ENCODE measurements around the gene GBF1. TPM values are rescaled to one million over a fixed set of nuclear protein-coding genes. Genes with fewer than 3 reads are reported as not detected.

GBF1 gene
- polyA plus RNA-seq, 1 of the 3 experiments (the other 2 are of a cell fraction) = 12.3 TPM

DNA sequence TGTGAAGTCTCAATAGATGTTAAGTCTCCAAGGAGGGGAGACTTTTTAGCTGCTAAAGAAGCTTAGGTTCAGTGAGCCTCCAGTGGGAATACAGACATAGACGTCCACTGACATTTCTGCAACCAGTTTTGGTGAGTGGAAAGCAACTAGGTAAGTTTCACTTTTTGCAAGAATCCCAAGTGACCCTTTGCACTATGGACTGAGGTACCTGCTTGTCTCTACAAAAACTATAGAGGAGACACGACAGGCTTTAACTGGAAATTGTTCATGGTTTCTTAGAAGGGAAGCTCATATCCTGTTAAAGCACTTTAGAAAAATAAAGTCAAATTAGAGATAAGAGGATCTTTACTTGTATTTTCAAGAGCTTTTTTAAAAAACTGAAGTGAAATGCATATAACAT, 38.6 kb downstream of the GBF1 start (continued):
- TF ChIP-seq, protein P1, sequence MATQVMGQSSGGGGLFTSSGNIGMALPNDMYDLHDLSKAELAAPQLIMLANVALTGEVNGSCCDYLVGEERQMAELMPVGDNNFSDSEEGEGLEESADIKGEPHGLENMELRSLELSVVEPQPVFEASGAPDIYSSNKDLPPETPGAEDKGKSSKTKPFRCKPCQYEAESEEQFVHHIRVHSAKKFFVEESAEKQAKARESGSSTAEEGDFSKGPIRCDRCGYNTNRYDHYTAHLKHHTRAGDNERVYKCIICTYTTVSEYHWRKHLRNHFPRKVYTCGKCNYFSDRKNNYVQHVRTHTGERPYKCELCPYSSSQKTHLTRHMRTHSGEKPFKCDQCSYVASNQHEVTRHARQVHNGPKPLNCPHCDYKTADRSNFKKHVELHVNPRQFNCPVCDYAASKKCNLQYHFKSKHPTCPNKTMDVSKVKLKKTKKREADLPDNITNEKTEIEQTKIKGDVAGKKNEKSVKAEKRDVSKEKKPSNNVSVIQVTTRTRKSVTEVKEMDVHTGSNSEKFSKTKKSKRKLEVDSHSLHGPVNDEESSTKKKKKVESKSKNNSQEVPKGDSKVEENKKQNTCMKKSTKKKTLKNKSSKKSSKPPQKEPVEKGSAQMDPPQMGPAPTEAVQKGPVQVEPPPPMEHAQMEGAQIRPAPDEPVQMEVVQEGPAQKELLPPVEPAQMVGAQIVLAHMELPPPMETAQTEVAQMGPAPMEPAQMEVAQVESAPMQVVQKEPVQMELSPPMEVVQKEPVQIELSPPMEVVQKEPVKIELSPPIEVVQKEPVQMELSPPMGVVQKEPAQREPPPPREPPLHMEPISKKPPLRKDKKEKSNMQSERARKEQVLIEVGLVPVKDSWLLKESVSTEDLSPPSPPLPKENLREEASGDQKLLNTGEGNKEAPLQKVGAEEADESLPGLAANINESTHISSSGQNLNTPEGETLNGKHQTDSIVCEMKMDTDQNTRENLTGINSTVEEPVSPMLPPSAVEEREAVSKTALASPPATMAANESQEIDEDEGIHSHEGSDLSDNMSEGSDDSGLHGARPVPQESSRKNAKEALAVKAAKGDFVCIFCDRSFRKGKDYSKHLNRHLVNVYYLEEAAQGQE (IDR thresholded peaks at IDR 0.05; ENCODE audit: low read depth, low read length) = no peak
- TF ChIP-seq ELF1 (IDR thresholded peaks at IDR 0.05) (no peak), RFX5 (IDR thresholded peaks at IDR 0.05; ENCODE audit: low read length) (no peak), EP300 (IDR thresholded peaks at IDR 0.05; ENCODE audit: borderline replicate concordance in 1 of 2, low read depth in 1 of 2, low read length in 1 of 2) (no peak), FOXJ3 (CRISPR knock-in tag; IDR thresholded peaks at IDR 0.05) (no peak), POLR2AphosphoS5 (IDR thresholded peaks at IDR 0.05; ENCODE audit: low read depth, low read length) (no peak), YY1 (IDR thresholded peaks at IDR 0.05; ENCODE audit: low read depth) (no peak)

DNA sequence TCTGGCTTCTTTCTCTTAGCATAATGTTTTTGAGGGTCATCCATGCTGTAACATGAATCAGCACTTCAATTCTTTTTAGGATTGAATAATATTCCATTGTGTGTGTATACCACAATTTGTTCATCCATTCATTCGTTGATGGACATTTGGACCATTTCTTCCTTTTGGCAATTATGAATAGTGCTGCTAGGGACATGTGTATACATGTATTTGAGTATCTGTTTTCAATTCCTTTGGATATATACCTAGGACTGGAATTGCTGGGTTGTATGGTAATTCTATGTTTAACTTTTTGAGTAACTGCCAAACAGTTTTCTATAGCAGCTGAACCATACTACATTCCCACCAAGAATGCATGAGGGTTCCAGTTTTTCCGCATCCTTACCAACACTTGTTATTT, 39.2 kb downstream of the GBF1 start:
- H4K20me1 ChIP-seq (ENCODE audit: insufficient read depth) = peaks cover 20% of the 10 kb centered on the region
- no peak overlapping the region for H3K4me2 ChIP-seq
- peaks cover 7 to 16% of the 10 kb centered on the region in 2 experiments for H3K36me3 ChIP-seq (replicated peaks in 1 of 2; ENCODE audit: control insufficient read depth in 1 of 2, insufficient read depth in 2 of 2, low read length in 1 of 2)
- CTCF ChIA-PET = no interaction called here
- 96% methylated on average over 2 of the region's 2 CpGs for WGBS (ENCODE audit: low lambda C conversion rate)
- H3K27me3 ChIP-seq (ENCODE audit: insufficient read depth) = no peaks in the 10 kb centered on the region
- no peak for DNase-seq
- H3K9me2 ChIP-seq = no peaks in the 10 kb centered on the region
- no peaks in the 10 kb centered on the region for H3K9me3 ChIP-seq
- H3K9ac ChIP-seq = no peak overlapping the region
- H3F3A ChIP-seq (replicated peaks; ENCODE audit: insufficient read depth) = peaks cover 13% of the 10 kb centered on the region
- no peak overlapping the region for H2AFZ ChIP-seq (ENCODE audit: low read depth)
- H3K79me2 ChIP-seq (ENCODE audit: insufficient read depth) = peaks cover 62% of the 10 kb centered on the region
- peaks cover 12 to 15% of the 10 kb centered on the region in 2 experiments; a peak in 3 of 4 replicates for H3K4me1 ChIP-seq (ENCODE audit: control insufficient read depth in 1 of 2, insufficient read depth in 2 of 2, low read depth in 1 of 2, low read length in 1 of 2)
- no peak overlapping the region for H3K27ac ChIP-seq (ENCODE audit: low read depth in 2 of 2, low read length in 1 of 2)
- POLR2A ChIA-PET = no interaction called here
- no peak overlapping the region for H3K4me3 ChIP-seq (ENCODE audit: low read depth in 2 of 2, low read length in 1 of 2)
- TF ChIP-seq EP300 (IDR thresholded peaks at IDR 0.05; ENCODE audit: borderline replicate concordance in 1 of 2, low read depth in 1 of 2, low read length in 1 of 2) (no peak), JUND (IDR thresholded peaks at IDR 0.05) (no peak), RCOR1 (IDR thresholded peaks at IDR 0.05; ENCODE audit: low read length) (no peak), ELF1 (IDR thresholded peaks at IDR 0.05) (no peak), NRF1 (IDR thresholded peaks at IDR 0.05; ENCODE audit: low read depth, low read length) (no peak), SMC3 (IDR thresholded peaks at IDR 0.05; ENCODE audit: low read depth, low read length) (no peak), GATA2 (CRISPR knock-in tag; IDR thresholded peaks at IDR 0.05) (no peak)

DNA sequence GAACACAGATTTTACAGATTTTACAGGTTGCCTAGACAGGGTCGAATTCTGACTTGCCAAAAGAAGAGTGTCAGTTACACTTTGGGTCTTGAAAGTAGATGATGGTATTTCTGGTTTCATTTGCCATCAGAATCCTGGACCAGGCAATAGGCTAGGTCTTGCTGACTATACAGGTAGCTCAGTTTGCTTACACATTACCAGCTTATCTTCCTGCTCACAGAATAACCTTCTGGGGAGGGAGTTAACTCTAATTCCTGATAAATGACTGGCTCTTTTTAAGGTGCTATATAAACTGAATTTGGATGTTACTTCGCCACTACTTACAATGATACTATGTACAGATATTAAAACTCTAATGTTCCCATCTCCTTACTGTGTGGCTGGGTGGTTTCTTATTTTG, 39.8 kb downstream of the GBF1 start:
- 97% methylated on average over 2 of the region's 2 CpGs for WGBS (ENCODE audit: low lambda C conversion rate)
- Histone ChIP-seq H2AFZ (ENCODE audit: low read depth) (no peak overlapping the region), H3K9ac (no peak overlapping the region), H3K9me3 (no peaks in the 10 kb centered on the region), H3K9me2 (no peaks in the 10 kb centered on the region), H3K79me2 (ENCODE audit: insufficient read depth) (peaks cover 61% of the 10 kb centered on the region), H3K27me3 (ENCODE audit: insufficient read depth) (no peaks in the 10 kb centered on the region), H3F3A (replicated peaks; ENCODE audit: insufficient read depth) (peaks cover 9% of the 10 kb centered on the region), H3K4me1 (ENCODE audit: control insufficient read depth in 1 of 2, insufficient read depth in 2 of 2, low read depth in 1 of 2, low read length in 1 of 2) (peaks cover 11% of the 10 kb centered on the region in 2 experiments; a peak in 3 of 4 replicates), H3K36me3 (replicated peaks in 1 of 2; ENCODE audit: control insufficient read depth in 1 of 2, insufficient read depth in 2 of 2, low read length in 1 of 2) (peaks cover 7 to 16% of the 10 kb centered on the region in 2 experiments), H4K20me1 (ENCODE audit: insufficient read depth) (peaks cover 14% of the 10 kb centered on the region), H3K4me2 (no peak overlapping the region), H3K4me3 (ENCODE audit: low read depth in 2 of 2, low read length in 1 of 2) (no peak overlapping the region), H3K27ac (ENCODE audit: low read depth in 2 of 2, low read length in 1 of 2) (no peak overlapping the region)
- no peak for DNase-seq
- ChIA-PET CTCF (interaction anchor here (1.0 to 1.5 kb wide), 2 partner anchors 9 to 62 kb away, joined by 4 read pairs; no protein-coding TSS in a partner anchor), POLR2A (no interaction called here)
- TF ChIP-seq RXRA (IDR thresholded peaks at IDR 0.05; ENCODE audit: borderline replicate concordance, low read depth) (no peak), TEAD4 (IDR thresholded peaks at IDR 0.05; ENCODE audit: borderline replicate concordance, insufficient read depth) (no peak), ELF1 (IDR thresholded peaks at IDR 0.05) (no peak), POLR2AphosphoS5 (IDR thresholded peaks at IDR 0.05; ENCODE audit: low read depth, low read length) (no peak)
- TF ChIP-seq, protein P2, sequence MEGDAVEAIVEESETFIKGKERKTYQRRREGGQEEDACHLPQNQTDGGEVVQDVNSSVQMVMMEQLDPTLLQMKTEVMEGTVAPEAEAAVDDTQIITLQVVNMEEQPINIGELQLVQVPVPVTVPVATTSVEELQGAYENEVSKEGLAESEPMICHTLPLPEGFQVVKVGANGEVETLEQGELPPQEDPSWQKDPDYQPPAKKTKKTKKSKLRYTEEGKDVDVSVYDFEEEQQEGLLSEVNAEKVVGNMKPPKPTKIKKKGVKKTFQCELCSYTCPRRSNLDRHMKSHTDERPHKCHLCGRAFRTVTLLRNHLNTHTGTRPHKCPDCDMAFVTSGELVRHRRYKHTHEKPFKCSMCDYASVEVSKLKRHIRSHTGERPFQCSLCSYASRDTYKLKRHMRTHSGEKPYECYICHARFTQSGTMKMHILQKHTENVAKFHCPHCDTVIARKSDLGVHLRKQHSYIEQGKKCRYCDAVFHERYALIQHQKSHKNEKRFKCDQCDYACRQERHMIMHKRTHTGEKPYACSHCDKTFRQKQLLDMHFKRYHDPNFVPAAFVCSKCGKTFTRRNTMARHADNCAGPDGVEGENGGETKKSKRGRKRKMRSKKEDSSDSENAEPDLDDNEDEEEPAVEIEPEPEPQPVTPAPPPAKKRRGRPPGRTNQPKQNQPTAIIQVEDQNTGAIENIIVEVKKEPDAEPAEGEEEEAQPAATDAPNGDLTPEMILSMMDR (IDR thresholded peaks at IDR 0.05) = no peak
